ENCODE measurements around the gene CCL23.

GRCh38 chr17:35968520-35969054 is 49.2 kb downstream of the CCL23 start:
- TF ChIP-seq BHLHE40 (IDR thresholded peaks at IDR 0.05; ENCODE audit: borderline replicate concordance): no peak
- TF ChIP-seq TARDBP (IDR thresholded peaks at IDR 0.05): no peak
- no peak for TF ChIP-seq SP1 (IDR thresholded peaks at IDR 0.05)
- TF ChIP-seq LEF1 (IDR thresholded peaks at IDR 0.05; ENCODE audit: borderline replicate concordance): no peak

Data from HEK293T (cell line).